GM19463 (cell line): Measurements from ENCODE around the gene DPH5.
A peak's percentile ranks its signal among the peaks of the same experiment; 100 is the strongest.
"Not testable (repeated sequence)": the region's sequence is repeated elsewhere in the genome, so short reads cannot be mapped to it uniquely, and the experiment has no call there.

Experiments
- ATAC-seq: cut with Tn5 transposase; IDR thresholded peaks from one replicate; pipeline ENCODE4 v1.9.1; 2021; ENCODE audit warnings: mild to moderate bottlenecking, moderate library complexity; ENCODE audit not compliant: unreplicated experiment

Gene DPH5

GRCh38 chr1:101025657-101026429 lies at the start of gene DPH5:
DPH5 (minus strand) TSS chr1:101025784; CDS start chr1:101025443, 341 bp downstream.
- ATAC-seq, result peak; percentile 80

DNA sequence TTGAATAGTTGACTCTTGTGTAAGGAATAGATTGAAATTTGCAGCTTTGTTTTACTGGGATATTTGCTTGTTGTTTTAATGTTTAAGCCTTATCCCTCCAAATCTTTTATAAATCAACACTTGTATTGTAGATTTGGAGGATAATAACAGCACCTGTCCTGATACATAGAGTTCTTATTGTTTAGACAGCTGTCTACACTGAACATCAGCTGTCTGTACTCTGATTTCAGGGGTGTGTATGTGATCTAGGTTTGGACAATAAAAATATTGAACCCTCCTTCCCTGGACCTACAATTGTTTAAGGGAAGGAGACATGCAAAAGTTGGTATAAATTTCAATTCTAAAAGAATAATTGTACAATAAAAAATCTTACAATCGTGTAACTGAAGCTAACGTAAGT lies 48.3 kb upstream of the DPH5 start:
- no peak for ATAC-seq

DNA sequence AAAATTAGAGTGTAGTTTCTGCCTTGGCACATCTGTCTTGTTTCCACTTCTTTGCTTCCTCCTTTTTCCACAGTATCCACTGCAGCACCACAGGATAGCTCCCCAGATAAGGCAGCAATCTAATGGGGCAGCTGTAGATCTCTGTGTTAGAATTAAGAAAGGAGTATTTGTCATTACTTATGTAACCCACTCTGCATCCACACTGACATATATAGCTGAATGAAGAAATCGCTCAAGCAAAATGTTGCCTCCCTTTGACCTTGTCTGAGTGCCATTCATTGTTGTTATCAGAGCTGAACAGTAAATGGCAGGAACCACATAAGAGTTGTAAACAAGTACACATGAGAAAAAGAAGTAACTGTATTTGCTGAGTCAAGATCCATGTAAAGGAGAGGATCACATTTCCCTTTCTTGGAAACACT lies 45.9 kb upstream of the DPH5 start:
- ATAC-seq, result no peak

GRCh38 chr1:101069158-101069557 lies 43.6 kb upstream of the DPH5 start:
- no peak for ATAC-seq

DNA sequence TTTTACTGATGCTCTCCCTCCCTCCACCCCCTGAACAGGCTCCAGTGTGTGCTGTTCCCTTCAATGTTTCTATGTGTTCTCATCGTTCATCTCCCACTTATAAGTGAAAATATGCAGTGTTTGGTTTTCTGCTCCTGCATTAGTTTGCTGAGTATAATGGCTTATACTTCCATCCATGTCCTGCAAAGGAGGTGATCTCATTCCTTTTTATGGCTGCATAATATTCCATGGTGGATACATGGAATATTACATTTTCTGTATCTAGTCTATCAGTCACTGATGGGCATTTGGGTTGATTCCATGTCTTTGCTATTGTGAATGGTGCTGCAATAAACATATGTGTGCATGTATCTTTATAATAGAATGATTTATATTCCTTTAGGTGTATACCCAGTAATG lies 41.4 kb upstream of the DPH5 start:
- ATAC-seq, result not testable (repeated sequence)

DNA sequence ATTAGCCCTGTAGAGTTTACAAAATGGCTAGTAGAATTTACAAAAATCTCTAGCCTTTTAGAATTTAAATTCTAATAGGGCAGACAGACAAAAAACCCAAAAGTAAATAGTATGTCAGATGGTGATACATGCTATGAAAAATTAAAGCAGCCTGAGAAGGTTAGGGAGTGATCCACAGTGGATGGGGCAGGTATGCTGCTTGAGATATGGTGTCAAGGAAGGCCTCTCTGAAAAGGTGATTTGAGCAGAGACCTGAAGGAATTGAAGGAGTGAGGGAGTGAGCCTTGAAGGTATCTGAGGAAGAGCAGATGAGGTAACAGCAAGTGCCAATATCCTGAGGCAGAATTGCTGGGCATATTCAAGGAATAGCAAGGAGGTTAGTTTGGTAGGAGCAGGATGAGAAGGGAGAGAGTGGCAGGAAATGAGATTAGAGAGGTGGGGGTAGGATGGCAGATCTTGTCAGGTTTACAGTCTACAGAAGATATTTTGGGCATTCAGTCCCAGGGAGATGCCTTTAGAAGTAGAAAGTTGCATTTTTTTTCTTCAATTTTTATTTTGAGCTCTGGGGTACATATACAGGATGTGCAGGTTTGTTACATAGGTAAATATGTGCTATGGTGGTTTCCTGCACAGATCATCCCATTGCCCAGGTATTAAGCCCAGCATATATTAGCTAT lies 40.8 kb upstream of the DPH5 start:
- ATAC-seq, result no peak

DNA sequence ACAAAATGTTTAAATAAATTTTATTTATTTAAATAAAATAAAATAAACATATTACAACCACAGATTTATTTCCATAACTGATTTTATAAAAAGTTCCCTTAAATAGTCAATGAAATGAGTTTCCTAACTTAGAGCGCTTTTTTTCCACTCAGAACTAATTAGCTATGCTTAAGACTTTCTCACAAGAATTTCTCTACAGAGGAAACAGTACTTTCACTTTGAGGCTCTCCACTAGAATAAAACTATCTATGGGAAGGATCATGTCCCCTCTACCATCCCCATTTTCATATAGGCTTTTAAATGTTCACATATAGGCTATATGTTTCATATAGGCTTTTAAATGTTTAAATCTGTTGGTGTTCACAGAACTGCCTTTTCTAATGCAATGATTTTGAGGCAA lies 40.0 kb upstream of the DPH5 start:
- no peak for ATAC-seq

DNA sequence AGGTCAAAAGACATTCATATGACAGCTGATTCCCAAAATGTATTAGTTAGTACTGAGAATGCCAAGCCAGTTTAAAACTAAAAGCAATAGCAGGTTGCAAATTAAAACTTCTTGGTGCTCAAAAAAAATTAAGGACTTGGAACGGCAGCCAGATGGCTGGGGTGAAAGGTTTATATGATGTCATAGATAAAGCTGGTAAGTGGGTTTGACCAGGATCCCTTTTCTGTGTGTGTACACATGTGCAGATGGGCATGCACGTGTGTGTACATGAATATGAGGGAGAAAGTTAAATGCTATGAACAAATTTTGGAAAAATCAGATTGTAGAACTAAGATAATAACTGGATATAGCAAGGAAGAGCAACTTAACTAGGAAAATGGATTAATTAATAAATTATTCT lies 39.1 kb upstream of the DPH5 start:
- ATAC-seq, result no peak

- ATAC-seq, result peak; percentile 86
These were observed 35.4 kb upstream of the DPH5 start for GRCh38 chr1:101060992-101061391.

GRCh38 chr1:101059945-101060542 lies 34.5 kb upstream of the DPH5 start:
- ATAC-seq, result no peak

- ATAC-seq, result no peak
These were observed 30.0 kb upstream of the DPH5 start for GRCh38 chr1:101055623-101056022.

DNA sequence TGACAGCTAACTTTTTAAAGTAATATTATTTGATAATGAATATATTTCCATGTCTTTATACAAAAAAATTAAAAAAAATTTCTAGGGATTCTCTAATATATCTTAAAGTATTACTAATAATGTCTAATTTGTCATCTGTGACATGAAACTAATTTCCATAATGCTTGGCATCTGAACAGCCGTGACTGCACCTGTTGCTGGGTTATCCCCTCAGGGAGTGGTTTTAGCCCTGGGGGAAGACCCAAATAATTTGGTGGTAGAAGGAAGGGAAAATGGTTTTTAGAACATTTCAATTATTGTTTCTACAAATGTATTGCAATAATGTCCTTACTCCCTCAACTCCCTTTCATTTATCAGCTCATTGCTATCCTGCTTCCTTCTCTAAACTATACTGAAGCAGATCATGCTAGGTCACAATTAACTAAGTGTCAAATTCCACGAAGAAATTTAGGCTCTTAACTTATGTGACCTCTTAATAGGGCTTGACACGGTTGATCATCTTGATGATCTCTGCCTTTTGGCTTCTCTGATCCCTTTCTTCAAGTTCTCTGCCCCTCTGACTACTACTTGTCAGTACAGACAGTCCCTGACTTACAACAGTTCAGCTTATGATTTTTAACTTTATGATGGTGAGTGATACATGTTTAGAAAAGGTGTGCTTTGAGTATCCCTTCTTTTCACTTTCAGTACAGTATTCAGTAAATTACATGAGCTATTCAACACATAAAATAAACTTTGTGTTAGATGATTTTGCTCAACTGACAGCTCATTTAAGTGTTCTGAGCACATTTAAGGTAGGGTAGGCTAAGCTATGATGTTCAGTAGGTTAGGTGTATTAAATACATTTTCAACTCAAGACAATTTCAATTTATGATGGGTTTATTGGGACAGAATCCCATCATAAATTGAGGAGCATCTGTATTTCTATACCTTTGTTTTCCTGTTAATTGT lies 26.4 kb upstream of the DPH5 start:
- ATAC-seq, result peak; percentile 95

GRCh38 chr1:101050869-101051268 lies 25.3 kb upstream of the DPH5 start:
- no peak for ATAC-seq

GRCh38 chr1:101044749-101045148 lies 19.2 kb upstream of the DPH5 start:
- ATAC-seq, result no peak

GRCh38 chr1:101044259-101044658 lies 18.7 kb upstream of the DPH5 start:
- ATAC-seq, result no peak

DNA sequence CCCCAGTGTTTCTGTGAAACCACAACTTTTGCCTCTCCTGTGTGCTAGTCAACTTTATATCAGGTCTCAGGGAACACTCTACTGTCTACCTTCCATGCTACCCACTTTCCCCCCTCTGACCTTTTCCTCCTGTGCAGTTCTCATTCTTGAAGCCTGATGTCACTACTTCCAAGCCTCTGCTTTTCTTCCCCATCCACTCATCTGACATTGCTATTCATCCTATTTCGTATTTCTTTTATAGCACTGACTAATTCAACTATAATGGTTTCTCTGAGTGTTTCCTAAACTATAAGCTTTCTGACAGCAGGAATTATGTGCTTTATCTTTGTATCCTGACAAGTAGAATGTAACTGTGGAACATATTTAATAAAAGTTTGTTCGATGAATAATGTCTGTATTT lies 18.2 kb upstream of the DPH5 start:
- ATAC-seq, result no peak

DNA sequence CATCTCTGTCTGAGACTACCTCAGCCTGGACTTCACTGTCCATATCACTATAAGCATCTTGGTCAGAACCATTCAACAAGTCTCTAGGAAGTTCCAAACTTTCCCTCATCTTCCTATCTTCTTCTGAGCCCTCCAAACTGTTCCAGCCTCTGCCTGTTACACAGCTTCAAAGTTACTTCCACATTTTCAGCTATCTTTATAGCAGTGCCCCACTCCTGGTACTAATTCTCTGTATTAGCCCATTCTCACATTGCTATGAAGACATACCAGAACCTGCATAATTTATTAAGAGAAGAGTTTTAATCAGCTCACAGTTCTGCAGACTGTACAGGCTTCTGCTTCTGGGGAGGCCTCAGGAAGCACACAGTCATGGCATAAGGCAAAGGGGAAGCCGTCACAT lies 15.7 kb upstream of the DPH5 start:
- ATAC-seq, result no peak

- ATAC-seq, result no peak
These were observed 15.1 kb upstream of the DPH5 start for GRCh38 chr1:101040666-101041065.

- no peak for ATAC-seq
These were observed 13.7 kb upstream of the DPH5 start for GRCh38 chr1:101039245-101039644.

- no peak for ATAC-seq
These were observed 11.7 kb upstream of the DPH5 start for GRCh38 chr1:101037316-101037715.

DNA sequence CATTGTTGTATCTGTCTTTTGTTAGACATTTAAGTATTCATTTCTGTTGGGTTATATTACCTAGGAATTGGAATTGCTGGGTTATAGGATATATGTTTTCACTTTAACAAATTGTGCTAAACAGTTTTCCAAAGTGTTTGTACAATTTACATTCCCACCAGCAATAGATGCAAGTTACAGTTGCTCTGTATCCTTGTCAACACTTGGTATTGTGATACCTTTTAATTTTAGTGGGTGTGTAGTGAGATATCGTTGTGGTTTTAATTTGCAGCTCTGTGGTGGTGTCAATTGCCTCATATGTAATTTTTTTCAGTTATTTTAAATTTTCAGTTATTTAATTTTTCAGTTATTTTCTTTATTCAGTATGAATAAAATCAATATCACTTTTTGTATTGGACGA lies 7.4 kb upstream of the DPH5 start:
- ATAC-seq, result no peak
